ENCODE measurements around the gene SPATA3.

Gene SPATA3

DNA sequence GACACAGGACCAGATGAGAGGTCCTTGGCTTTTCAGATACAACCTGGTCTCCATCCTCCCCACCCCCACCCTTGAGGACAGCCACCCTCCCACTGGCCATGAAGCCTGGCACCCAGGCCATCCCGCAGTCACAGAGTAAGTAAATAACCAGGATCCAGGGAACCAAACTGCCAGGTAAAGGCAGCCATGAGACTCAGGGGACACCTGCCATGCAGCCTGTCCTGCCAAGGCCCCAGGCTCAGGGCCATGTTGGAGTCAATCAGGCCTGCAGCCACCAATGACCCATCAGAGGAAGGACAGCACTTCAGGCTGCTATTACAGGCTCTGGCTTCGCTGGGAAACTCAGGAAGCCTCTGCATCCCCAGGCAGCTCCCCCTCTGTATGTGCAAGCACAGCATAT, 15.6 kb downstream of the SPATA3 start:
- TF ChIP-seq, protein P1, sequence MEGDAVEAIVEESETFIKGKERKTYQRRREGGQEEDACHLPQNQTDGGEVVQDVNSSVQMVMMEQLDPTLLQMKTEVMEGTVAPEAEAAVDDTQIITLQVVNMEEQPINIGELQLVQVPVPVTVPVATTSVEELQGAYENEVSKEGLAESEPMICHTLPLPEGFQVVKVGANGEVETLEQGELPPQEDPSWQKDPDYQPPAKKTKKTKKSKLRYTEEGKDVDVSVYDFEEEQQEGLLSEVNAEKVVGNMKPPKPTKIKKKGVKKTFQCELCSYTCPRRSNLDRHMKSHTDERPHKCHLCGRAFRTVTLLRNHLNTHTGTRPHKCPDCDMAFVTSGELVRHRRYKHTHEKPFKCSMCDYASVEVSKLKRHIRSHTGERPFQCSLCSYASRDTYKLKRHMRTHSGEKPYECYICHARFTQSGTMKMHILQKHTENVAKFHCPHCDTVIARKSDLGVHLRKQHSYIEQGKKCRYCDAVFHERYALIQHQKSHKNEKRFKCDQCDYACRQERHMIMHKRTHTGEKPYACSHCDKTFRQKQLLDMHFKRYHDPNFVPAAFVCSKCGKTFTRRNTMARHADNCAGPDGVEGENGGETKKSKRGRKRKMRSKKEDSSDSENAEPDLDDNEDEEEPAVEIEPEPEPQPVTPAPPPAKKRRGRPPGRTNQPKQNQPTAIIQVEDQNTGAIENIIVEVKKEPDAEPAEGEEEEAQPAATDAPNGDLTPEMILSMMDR (IDR thresholded peaks at IDR 0.05; ENCODE audit: low read depth, low read length) = no peak
- no peak for DNase-seq (ENCODE audit: low read depth in 2 of 2)
- H3K4me3 ChIP-seq (replicated peaks in 1 of 2; ENCODE audit: low read depth in 2 of 2, low read length in 2 of 2) = no peak overlapping the region

DNA sequence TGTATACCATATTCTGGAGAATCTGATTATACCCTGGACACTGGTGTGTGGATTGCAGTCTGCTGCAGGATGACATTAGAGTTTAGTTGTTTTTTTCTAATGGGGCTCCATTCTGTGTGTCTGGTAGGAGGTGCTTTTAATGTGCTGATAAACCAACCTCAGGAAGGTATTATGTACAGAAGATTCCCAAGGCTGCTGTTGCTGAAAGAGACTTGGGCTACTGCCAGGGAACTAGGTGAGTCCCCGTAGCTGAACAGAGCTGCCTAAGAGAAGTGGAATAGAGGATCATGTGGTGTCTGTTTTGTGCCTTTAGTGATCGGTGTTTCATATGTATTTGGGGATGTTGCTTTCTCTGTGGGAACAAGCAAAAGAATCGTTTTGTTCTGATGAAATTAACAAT, 16.5 kb downstream of the SPATA3 start:
- no peak for DNase-seq (ENCODE audit: low read depth in 2 of 2)
- no peak overlapping the region for H3K4me3 ChIP-seq (replicated peaks in 1 of 2; ENCODE audit: low read depth in 2 of 2, low read length in 2 of 2)
- TF ChIP-seq, protein P1 (IDR thresholded peaks at IDR 0.05; ENCODE audit: low read depth, low read length) = no peak

DNA sequence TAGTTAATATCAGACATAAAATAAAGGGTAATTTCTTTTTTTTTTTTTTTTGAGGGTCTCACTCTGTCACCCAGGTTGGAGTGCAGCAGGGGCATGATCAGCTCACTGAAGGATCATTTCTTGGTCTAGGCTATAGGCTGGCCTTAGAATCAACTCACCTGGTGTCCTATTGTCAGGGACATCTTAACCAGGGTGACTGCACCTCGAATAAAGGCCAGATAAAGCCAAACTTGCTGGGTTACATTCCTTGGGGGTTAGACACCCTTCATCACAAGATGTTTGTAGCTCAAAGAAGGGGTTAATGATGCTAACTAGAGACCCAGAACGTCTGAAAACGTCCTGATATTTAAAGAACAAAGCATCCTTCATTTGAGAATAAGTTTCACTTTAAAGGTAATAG, 17.9 kb downstream of the SPATA3 start:
- H3K4me3 ChIP-seq (replicated peaks in 1 of 2; ENCODE audit: low read depth in 2 of 2, low read length in 2 of 2) = no peak overlapping the region
- TF ChIP-seq, protein P1 (IDR thresholded peaks at IDR 0.05; ENCODE audit: low read depth, low read length) = no peak
- DNase-seq (ENCODE audit: low read depth in 2 of 2) = no peak

DNA sequence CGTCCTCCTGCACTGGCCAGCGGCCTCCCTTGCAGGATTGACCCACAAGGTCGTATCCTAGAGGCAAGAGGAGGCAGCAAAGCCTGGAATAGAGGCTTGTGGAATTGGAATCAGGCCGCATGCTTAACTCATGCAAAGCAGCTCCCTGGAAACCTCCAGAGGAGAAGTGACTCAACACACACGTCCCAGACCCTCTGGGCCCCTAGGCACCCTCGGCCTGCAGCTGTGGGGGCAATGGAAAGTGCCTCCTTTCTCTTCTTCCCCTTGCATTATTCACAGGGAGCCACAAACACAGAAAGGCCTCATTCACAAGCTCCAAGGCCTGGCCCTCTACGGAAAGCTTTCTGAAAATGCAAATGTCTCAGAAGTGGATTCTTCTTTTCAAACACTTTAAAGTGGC, 19.6 kb downstream of the SPATA3 start:
- TF ChIP-seq, protein P1 (IDR thresholded peaks at IDR 0.05; ENCODE audit: low read depth, low read length) = no peak
- DNase-seq (ENCODE audit: low read depth in 2 of 2) = no peak
- H3K4me3 ChIP-seq (replicated peaks in 1 of 2; ENCODE audit: low read depth in 2 of 2, low read length in 2 of 2) = no peak overlapping the region

DNA sequence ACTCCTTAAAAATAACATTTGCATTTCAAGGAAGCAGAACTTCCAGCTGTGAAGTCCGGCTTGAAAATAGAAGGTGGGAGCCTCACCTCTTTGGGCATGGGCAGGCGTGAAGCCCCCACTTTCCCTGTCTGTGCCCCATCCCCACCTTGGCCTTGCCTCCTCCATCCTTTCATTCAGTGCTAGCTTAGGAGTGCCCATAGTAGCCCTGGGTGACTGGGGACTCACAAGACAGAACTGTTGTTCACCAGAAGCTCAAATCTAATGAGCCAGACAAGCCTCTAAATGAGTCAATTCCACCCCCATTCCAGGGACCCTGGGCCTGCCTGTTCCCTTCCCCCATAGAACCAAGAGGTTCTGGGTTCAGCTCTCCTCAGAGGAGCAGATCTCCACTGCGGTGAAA, 20.0 kb downstream of the SPATA3 start:
- TF ChIP-seq, protein P1 (IDR thresholded peaks at IDR 0.05; ENCODE audit: low read depth, low read length) = no peak
- no peak overlapping the region for H3K4me3 ChIP-seq (replicated peaks in 1 of 2; ENCODE audit: low read depth in 2 of 2, low read length in 2 of 2)
- DNase-seq (ENCODE audit: low read depth in 2 of 2) = no peak

DNA sequence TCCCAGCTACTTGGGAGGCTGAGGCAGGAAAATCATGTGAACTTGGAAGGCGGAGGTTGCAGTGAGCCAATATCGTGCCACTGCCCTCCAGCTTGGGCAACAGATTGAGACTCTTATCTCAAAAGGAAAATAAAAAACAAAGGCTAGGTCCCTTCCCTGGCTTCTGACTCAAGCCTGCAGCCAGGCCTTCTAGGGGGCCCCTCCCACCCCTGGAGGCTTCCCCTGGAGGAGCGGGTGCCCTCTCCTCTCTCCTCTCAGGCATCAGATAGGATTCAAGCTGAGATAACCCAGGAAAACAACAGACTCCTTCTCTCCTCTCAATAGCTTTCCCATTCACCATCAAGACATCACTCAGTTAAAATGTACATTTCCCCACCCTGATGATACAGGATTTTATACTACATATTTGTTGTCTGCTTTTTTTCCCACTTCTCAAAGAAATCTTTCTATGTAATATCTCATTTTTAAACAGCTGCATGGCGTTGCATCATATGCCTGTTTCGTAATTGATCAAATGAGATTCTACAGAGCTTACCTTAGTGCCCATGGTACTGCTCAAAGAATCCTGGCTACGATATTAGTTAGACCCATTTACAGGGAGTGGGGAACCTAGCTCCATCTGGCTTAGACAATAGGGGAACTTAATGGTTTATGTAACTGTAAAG, 20.8 kb downstream of the SPATA3 start:
- no peak overlapping the region for H3K4me3 ChIP-seq (replicated peaks in 1 of 2; ENCODE audit: low read depth in 2 of 2, low read length in 2 of 2)
- peak in 1 of 2 donors; percentile 18 for DNase-seq (ENCODE audit: low read depth in 2 of 2)
- TF ChIP-seq, protein P1 (IDR thresholded peaks at IDR 0.05; ENCODE audit: low read depth, low read length) = no peak

DNA sequence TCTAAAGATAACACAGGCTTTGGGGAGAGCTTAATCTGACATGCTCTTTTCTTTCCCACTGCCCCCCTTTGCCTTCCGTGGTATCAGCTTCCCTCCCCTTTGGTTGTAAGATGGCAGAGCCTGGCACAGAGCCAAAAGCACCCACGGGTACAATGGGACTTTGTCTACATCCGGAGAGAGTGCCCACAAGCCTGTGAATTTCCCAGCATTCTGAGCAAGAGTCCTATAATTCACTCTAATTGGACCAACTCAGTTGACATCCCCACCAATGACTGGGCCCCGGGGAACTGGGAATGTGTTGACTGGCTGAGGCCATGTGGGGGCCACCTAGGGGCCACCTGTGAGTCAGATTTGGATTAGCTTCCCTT, 21.3 kb downstream of the SPATA3 start:
- no peak for DNase-seq (ENCODE audit: low read depth in 2 of 2)
- TF ChIP-seq, protein P1 (IDR thresholded peaks at IDR 0.05; ENCODE audit: low read depth, low read length) = no peak
- no peak overlapping the region for H3K4me3 ChIP-seq (replicated peaks in 1 of 2; ENCODE audit: low read depth in 2 of 2, low read length in 2 of 2)

Measured in cardiac fibroblast (primary cell).